Neural cell (in vitro differentiated cells): ENCODE data around the gene RASA1. TPM values are rescaled to one million over a fixed set of nuclear protein-coding genes. Genes with fewer than 3 reads are reported as not detected.

Experiments used
- H2AFZ ChIP-seq: fragments of 200-600, 300-800 bp; sonication (generic), shearing (Covaris generic); 2 replicates; pipeline ENCODE4 v1.6.0; 2014; ENCODE audit warnings: low read depth, mild to moderate bottlenecking, antibody characterized with exemption, low read length, moderate library complexity
- H3F3A ChIP-seq: fragments of 200-600 bp; shearing (Covaris generic); 2 replicates; pipeline ENCODE4 v1.6.1; 2016; ENCODE audit warnings: mild to moderate bottlenecking, moderate library complexity, mixed read lengths, antibody characterized with exemption, low read length; ENCODE audit not compliant: insufficient read depth, poor library complexity, severe bottlenecking
- H3K27ac ChIP-seq: fragments of 200-600, 300-800 bp; sonication (generic), shearing (Covaris generic); 2 replicates; pipeline ENCODE4 v1.5.1; 2014; ENCODE audit warnings: mild to moderate bottlenecking, low read length, moderate library complexity
- H3K27me3 ChIP-seq: fragments of 300-800, 200-600 bp; sonication (generic), shearing (Covaris generic); 2 replicates; pipeline ENCODE4 v1.6.0; 2014; ENCODE audit warnings: mild to moderate bottlenecking, low read depth, low read length, moderate library complexity; ENCODE audit not compliant: insufficient read depth
- H3K36me3 ChIP-seq: fragments of 300-800, 200-600 bp; sonication (generic), shearing (Covaris generic); 2 replicates; pipeline ENCODE4 v1.5.1; 2014; ENCODE audit warnings: mild to moderate bottlenecking, antibody characterized with exemption, low read length, moderate library complexity; ENCODE audit not compliant: insufficient read depth
- H3K4me2 ChIP-seq: fragments of 300-800, 200-600 bp; sonication (generic), shearing (Covaris generic); 2 replicates; pipeline ENCODE4 v1.6.0; 2014; ENCODE audit warnings: mild to moderate bottlenecking, low read length
- H3K4me3 ChIP-seq: fragments of 300-800, 200-600 bp; sonication (generic), shearing (Covaris generic); 2 replicates; pipeline ENCODE4 v1.5.1; 2014; ENCODE audit warnings: mild to moderate bottlenecking, low read length, moderate library complexity
- H3K79me2 ChIP-seq: fragments of 200-600 bp; shearing (Covaris generic); replicated peaks from 2 replicates; pipeline ENCODE4 v1.6.0; 2014; ENCODE audit warnings: mild to moderate bottlenecking, low read length, moderate library complexity; ENCODE audit not compliant: insufficient read depth
- H3K9ac ChIP-seq: fragments of 300-800, 200-600 bp; sonication (generic), shearing (Covaris generic); 2 replicates; pipeline ENCODE4 v1.6.1; 2016; ENCODE audit warnings: mild to moderate bottlenecking, low read length, mixed read lengths
- H3K9me2 ChIP-seq: fragments of 200-600 bp; shearing (Covaris generic); 2 replicates; pipeline ENCODE4 v1.6.1; 2016; ENCODE audit warnings: mild to moderate bottlenecking, low read length, mixed read lengths; ENCODE audit not compliant: insufficient read depth
- H3K9me3 ChIP-seq: fragments of 200-600, 300-800 bp; sonication (generic), shearing (Covaris generic); 2 replicates; pipeline ENCODE4 v1.6.1; 2016; ENCODE audit warnings: mild to moderate bottlenecking, mixed run types, low read length, moderate library complexity, mixed read lengths
- H4K20me1 ChIP-seq: fragments of 200-600 bp; shearing (Covaris generic); 2 replicates; pipeline ENCODE4 v1.6.1; 2016; ENCODE audit warnings: mild to moderate bottlenecking, mixed run types; ENCODE audit not compliant: insufficient read depth
- CTCF ChIP-seq: fragments of 450-650 bp; IDR thresholded peaks from 2 replicates; pipeline ENCODE4 v1.5.1; 2014; ENCODE audit warnings: antibody characterized with exemption, mild to moderate bottlenecking, moderate library complexity; ENCODE audit not compliant: poor library complexity, severe bottlenecking
- EP300 ChIP-seq: fragments of 450-650 bp; conservative IDR thresholded peaks from 2 replicates; pipeline ENCODE4 v1.6.1; 2014; ENCODE audit warnings: antibody characterized with exemption, mild to moderate bottlenecking, moderate library complexity; ENCODE audit not compliant: poor library complexity, severe bottlenecking
- EZH2 ChIP-seq: fragments of 200-600, 300-800 bp; shearing (Covaris generic), sonication (generic); IDR thresholded peaks from 2 replicates; pipeline ENCODE4 v1.6.1; 2014; ENCODE audit warnings: antibody characterized with exemption, low read length, borderline replicate concordance, mild to moderate bottlenecking; ENCODE audit not compliant: insufficient read depth, poor library complexity, severe bottlenecking
- MXI1 ChIP-seq: fragments of 450-650 bp; conservative IDR thresholded peaks from 2 replicates; pipeline ENCODE4 v1.6.1; 2014; ENCODE audit warnings: antibody characterized with exemption, mild to moderate bottlenecking; ENCODE audit not compliant: poor library complexity, severe bottlenecking
- POLR2AphosphoS5 ChIP-seq: IDR thresholded peaks from 2 replicates; pipeline ENCODE4 v1.6.1; 2012
- RAD21 ChIP-seq: fragments of 450-650 bp; conservative IDR thresholded peaks from 2 replicates; pipeline ENCODE4 v1.6.1; 2014; ENCODE audit warnings: antibody characterized with exemption, mild to moderate bottlenecking, moderate library complexity
- REST ChIP-seq: IDR thresholded peaks from 2 replicates; pipeline ENCODE4 v1.6.1; 2012; ENCODE audit warnings: borderline replicate concordance
- SMC3 ChIP-seq: fragments of 450-650 bp; conservative IDR thresholded peaks from 2 replicates; pipeline ENCODE4 v1.6.1; 2014; ENCODE audit warnings: antibody characterized with exemption, mild to moderate bottlenecking, moderate library complexity; ENCODE audit not compliant: poor library complexity
- TAF1 ChIP-seq: IDR thresholded peaks from 2 replicates; pipeline ENCODE4 v1.6.1; 2012; ENCODE audit warnings: low read depth
- polyA plus RNA-seq: library from polyadenylated mRNA; depleted of rRNA; stranded (reverse); fragments of >200 nt; gene quantifications from 2 replicates; pipeline ENCODE4 v1.2.3, GENCODE V29; 2014

The RASA1 gene
- polyA plus RNA-seq, 1 donor from 2014 or later, result 72.8 TPM

DNA sequence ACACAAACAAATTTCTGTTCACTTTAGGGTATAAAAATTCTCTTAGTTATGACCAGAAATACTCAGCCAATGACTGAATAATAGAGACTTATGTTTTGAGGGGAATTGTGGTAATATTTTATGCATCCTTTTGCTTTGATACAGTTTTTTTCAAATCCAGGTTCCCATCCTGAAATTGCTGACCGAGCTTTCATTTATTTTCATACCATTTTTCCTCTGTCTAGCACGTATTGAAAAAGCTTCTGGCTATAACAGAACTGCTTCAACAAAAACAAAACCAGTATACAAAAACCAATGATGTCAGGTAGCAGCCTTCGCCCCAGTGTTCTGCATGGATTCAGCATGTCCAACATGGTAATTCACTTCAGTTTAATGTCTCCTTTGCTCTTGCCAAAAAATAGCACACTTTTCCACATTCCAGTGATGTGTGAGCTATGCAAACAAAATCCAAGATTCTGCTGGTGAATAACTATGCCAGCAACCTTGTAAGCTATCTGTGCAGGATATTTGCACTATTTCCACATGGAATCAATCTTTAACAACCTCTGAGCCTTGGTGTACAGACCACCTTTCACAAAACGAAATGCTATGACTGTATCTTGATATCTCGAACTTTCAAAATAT lies 123.0 kb downstream of the RASA1 start:
- Histone ChIP-seq H4K20me1 (no peaks in the 10 kb centered on the region), H3K9ac (no peak overlapping the region), H3K4me2 (no peak overlapping the region), H3K9me3 (no peaks in the 10 kb centered on the region), H3K79me2 (no peaks in the 10 kb centered on the region), H3K4me3 (no peak overlapping the region), H3K27me3 (no peaks in the 10 kb centered on the region), H3K27ac (no peak overlapping the region), H3K36me3 (peaks cover 15% of the 10 kb centered on the region), H3K9me2 (no peaks in the 10 kb centered on the region), H3F3A (no peaks in the 10 kb centered on the region), H2AFZ (no peak overlapping the region)
- TF ChIP-seq CTCF (no peak), RAD21 (no peak), EP300 (no peak)

DNA sequence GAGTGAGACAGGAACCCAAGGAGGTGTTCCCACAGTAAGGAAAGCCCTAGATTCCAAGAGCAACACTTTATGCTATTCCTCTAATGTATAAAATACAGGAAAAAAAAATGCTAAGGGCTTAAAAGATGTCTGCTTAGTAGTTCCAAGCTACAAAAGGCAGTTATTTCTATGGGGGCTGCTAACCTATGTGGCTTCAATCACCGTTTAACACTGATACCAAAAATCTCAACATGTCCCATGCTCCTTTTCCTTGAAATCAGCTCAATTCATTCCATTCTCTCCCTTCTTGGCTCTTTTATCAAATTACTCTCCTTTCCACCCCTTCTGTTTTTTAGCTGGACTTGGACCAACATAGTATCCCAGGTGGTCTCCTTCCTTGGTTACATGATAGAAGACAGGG lies 124.5 kb downstream of the RASA1 start:
- Histone ChIP-seq H4K20me1 (no peaks in the 10 kb centered on the region), H3K9me3 (no peaks in the 10 kb centered on the region), H2AFZ (no peak overlapping the region), H3K36me3 (peaks cover 15% of the 10 kb centered on the region), H3F3A (no peaks in the 10 kb centered on the region), H3K27ac (no peak overlapping the region), H3K4me2 (no peak overlapping the region), H3K4me3 (no peak overlapping the region), H3K9ac (no peak overlapping the region), H3K79me2 (no peaks in the 10 kb centered on the region), H3K27me3 (no peaks in the 10 kb centered on the region), H3K9me2 (no peaks in the 10 kb centered on the region)
- no peak for TF ChIP-seq TAF1
- TF ChIP-seq POLR2AphosphoS5, result no peak
- no peak for TF ChIP-seq RAD21
- TF ChIP-seq SMC3, result no peak
- no peak for TF ChIP-seq CTCF
- no peak for TF ChIP-seq EZH2
- TF ChIP-seq MXI1, result no peak
- no peak for TF ChIP-seq EP300
- TF ChIP-seq REST, result no peak
